ENCODE data around the gene ASTL. TPM values are rescaled to one million over a fixed set of nuclear protein-coding genes. Genes with fewer than 3 reads are reported as not detected.

The ASTL gene
- not detected in 2 replicates for total RNA-seq

DNA sequence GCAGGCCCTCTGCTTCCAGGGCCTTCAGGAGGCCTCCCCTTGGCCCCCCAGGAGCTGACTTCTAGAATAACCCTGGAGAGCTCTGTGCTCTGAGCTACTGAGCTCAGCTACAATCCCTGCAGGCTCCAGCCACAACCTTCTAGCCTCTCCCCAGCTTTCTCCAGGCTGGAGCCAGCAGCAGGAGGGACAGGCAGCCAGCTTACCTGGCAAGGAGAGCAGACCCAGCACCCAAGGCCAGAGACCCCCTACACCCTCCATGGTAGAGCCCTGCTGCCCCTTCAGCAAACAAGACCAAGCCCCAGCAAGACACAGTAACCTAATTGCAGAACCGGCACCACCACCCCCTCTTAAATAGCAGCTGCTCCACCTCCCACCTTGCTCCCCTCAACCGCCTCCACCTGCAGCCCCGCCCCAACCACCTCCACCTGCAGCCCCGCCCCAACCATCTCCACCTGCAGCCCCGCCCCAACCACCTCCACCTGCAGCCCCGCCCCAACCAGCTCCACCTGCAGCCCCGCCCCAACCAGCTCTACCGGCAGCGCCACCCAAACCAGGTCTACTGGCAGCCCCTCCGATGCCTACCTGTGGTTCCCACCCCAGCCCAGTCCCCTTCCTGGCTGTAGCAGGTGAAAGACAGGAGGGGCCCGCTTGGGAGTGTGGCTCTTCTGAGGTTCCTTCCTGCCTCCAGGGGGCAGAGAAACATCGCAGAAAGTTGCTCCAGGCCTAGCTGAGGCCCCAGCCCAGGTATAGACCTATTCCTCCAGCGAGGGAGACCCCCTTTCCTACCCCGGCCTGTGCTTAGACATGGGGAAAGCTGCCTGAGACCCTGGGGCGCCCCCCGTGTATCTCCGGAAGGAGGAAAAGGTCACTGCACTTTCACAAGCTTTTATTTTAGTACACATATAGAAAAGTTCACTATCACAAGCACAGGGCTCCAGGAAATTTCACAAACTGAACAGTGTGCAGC, at the start of gene ASTL:
Gene ASTL, minus strand, starts transcription at position 324 of the 967 bp plus-strand sequence. Its CDS starts 66 bp downstream, at position 258.

DNA sequence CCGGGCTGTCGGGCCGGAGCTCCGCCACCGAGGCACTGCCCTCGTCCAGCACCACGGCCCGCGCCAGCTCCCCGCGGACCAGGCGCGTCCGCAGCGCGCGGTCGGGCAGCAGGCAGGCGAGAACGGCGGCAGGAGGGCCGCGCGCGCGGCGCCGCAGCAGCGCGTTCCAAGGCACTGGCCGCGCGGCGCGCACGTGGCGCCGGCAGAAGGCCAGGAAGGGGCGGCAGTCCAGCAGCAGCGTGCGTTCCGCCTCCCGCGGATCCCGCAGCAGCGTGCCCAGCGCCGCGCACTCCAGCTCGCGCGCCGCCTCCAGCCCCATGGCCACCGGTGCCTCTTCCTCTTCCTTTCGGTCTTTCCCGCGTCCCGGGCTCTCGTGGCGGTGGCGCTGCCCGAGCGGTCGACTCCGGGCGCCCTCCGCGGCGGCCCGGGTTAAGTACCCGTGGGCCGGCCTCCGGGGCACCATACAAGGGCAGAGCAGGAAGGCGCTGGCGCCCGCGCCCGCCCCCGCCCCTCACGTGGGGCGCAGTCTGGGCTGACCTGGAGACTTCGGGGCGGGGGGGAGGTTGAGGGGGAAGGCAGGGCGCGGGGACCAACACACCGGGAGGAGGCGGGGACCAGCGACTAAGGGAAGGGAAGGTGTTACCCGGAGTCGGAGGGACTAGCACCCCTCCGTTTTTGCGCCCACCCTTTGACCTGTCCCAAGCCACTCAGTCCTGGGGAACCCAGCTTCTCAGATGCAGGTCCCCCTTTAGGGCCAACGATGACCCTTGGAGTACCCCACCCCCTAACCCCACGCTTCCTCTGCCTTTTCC, 6.9 kb upstream of the ASTL start, which contains the start of gene DUSP2:
Gene DUSP2, minus strand, starts transcription at position 405 of the 812 bp plus-strand sequence. Its CDS starts 86 bp downstream, at position 319.

DNA sequence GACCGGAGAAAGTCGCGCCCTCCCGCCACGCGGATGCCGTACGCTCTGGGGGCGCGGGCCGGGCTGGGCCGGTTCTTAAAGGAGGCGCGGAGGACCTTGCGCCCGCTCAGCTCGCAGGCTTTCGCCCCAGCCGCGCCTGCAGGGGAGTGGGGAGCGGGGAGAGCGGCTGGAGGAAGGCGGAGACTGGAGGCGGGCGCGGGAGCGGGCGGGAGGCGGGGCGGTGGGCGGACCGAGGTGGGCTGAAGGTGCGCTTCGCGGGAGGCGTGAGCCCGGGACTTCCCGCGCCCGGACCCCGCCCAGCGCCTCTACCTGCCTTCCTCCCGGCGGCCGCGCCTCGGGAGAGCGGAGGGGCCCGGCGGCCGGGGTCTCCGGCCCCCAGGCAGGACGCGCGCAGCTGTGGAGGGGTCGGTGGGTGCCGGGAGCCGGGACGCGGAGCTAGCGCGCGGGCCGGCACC, 21.9 kb downstream of the ASTL start, which contains the start of gene ADRA2B:
Gene ADRA2B, minus strand, starts transcription at position 148 of the 455 bp plus-strand sequence. CDS start 422 bp downstream, outside the sequence.

Other genes with a start within 250 kb of the ASTL start
- 6.0 and 13.7 TPM in 2 replicates for gene ANKRD36C, start 146.7 kb downstream of the ASTL start, total RNA-seq
- gene GPAT2, start 103.6 kb downstream of the ASTL start, total RNA-seq: 1.5 and 4.8 TPM in 2 replicates
- gene ADRA2B, start 21.9 kb downstream of the ASTL start, total RNA-seq: not detected in 2 replicates
- gene DUSP2, start 6.9 kb upstream of the ASTL start, total RNA-seq: 10.6 and 11.1 TPM in 2 replicates
- 109 and 150 TPM in 2 replicates for gene STARD7, start 70.3 kb upstream of the ASTL start, total RNA-seq
- gene TMEM127, start 127.5 kb upstream of the ASTL start, total RNA-seq: 15.6 and 18.3 TPM in 2 replicates
- 110 and 129 TPM in 2 replicates for gene CIAO1, start 127.7 kb upstream of the ASTL start, total RNA-seq
- gene SNRNP200, start 167.0 kb upstream of the ASTL start, total RNA-seq: 39.8 and 43.5 TPM in 2 replicates
- 1.9 and 3.6 TPM in 2 replicates for gene ITPRIPL1, start 186.8 kb upstream of the ASTL start, total RNA-seq
- 1.1 and 1.7 TPM in 2 replicates for gene NCAPH, start 197.3 kb upstream of the ASTL start, total RNA-seq